Activated naive CD4-positive, alpha-beta T cell treated with anti-CD3 and anti-CD28 coated beads for 36 hours (primary cell): Measurements from ENCODE around the gene ABHD5. TPM values are rescaled to one million over a fixed set of nuclear protein-coding genes. Genes with fewer than 3 reads are reported as not detected.

Experiments
- CTCF ChIA-PET: fragments of 350-600 bp; sonication (Branson Sonifier 250); formaldehyde crosslinking; loops from one replicate; lab custom pipeline; 2021; ENCODE audit warnings: antibody characterized with exemption; lab: Charles Lee
- DNase-seq: peaks from one replicate; pipeline ENCODE4 v3.0.0-alpha.2; 2020
- H3K27ac Mint-ChIP-seq: one replicate; pipeline ENCODE4 v1.8.0; 2021; ENCODE audit warnings: mild to moderate bottlenecking, mixed read lengths
- H3K27me3 Mint-ChIP-seq: one replicate; pipeline ENCODE4 v1.8.0; 2021; ENCODE audit warnings: low read depth, mixed read lengths
- H3K36me3 Mint-ChIP-seq: one replicate; pipeline ENCODE4 v1.8.0; 2021; ENCODE audit warnings: low read depth, mixed read lengths
- H3K4me1 Mint-ChIP-seq: one replicate; pipeline ENCODE4 v1.8.0; 2021; ENCODE audit warnings: low read depth, mixed read lengths
- H3K4me3 Mint-ChIP-seq: one replicate; pipeline ENCODE4 v1.8.0; 2021; ENCODE audit warnings: mild to moderate bottlenecking, moderate library complexity, mixed read lengths
- H3K9me3 Mint-ChIP-seq: one replicate; pipeline ENCODE4 v1.8.0; 2021; ENCODE audit warnings: mixed read lengths
- intact Hi-C: fragments of 100-400 bp; cut with micrococcal nuclease; formaldehyde crosslinking; loops from one replicate; pipeline ENCODE4 v1.15.1; 2023
- total RNA-seq, 2 experiments: library from RNA; stranded (reverse); gene quantifications; one replicate each; pipeline ENCODE4 v1.2.3, GENCODE V29; 2021

Gene ABHD5
- total RNA-seq, 2 experiments from 2014 or later, result 9.4 to 11.0 TPM

DNA sequence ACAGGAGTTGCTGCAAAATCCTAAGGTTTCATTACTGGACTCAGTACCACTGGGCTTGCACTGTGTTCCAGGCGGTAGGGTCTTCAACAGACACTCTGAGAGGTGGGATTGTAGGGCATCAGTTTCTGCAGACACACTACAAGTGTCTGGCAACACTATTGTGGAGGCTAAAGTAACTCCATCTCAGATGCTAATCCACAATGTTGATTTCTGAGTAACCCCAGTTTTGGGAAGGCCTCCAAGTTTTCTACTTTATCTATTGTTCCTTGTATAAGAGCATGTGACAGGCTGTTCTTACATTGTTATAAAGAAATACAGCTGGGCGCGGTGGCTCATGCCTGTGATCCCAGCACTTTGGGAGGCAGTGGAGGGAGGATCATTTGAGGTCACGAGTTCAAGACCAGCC is 2.5 kb upstream of the ABHD5 start:
- Mint-ChIP-seq H3K27ac (no peak overlapping the region), H3K36me3 (no peaks in the 10 kb centered on the region), H3K9me3 (no peaks in the 10 kb centered on the region), H3K4me3 (no peak overlapping the region), H3K27me3 (no peaks in the 10 kb centered on the region), H3K4me1 (peaks cover 21% of the 10 kb centered on the region)
- CTCF ChIA-PET, result no interaction called here
- no peak for DNase-seq
- intact Hi-C loops, result no loop called here

DNA sequence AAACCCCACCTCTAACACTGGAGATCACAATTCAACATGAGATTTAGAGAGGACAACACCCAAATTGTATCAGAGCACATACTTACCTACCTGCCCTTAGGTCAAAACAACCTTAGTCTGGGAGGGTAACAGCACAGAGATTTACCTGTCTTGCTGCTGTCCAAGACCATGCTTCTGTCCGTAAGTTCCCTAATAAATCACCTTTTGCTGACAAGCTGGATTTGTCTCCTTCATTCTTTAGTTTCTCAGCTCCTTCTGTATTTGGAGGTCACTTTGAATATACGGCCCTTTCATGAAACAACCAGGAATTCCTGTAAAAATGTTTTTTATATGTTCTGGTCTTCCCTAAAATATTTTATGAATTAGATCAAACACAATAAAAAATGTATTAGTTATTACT is 1.6 kb upstream of the ABHD5 start:
- Mint-ChIP-seq H3K27ac (no peak overlapping the region), H3K9me3 (no peaks in the 10 kb centered on the region), H3K4me1 (peaks cover 28% of the 10 kb centered on the region), H3K4me3 (no peak overlapping the region), H3K36me3 (no peaks in the 10 kb centered on the region), H3K27me3 (no peaks in the 10 kb centered on the region)
- DNase-seq, result no peak
- CTCF ChIA-PET, result interaction anchor here (0.7 kb wide), 1 partner anchor 136 kb away, joined by 3 read pairs; no protein-coding TSS in a partner anchor
- intact Hi-C loops, result no loop called here

GRCh38 chr3:43689766-43690399 is 855 bp upstream of the ABHD5 start:
- DNase-seq, result no peak
- intact Hi-C loops, result loop anchor here (1.0 to 5.0 kb wide), 7 partner anchors 65 to 649 kb away; partner anchors contain the start of genes ANO10, SNRK and TCAIM
- Mint-ChIP-seq H3K27ac (peak overlapping the region; percentile 72), H3K9me3 (no peaks in the 10 kb centered on the region), H3K36me3 (no peaks in the 10 kb centered on the region), H3K4me1 (peaks cover 31% of the 10 kb centered on the region), H3K4me3 (peak overlapping the region; percentile 83), H3K27me3 (no peaks in the 10 kb centered on the region)
- CTCF ChIA-PET, result no interaction called here

- peak; percentile 43 for DNase-seq
- H3K27me3 Mint-ChIP-seq, result no peaks in the 10 kb centered on the region
- H3K36me3 Mint-ChIP-seq, result no peaks in the 10 kb centered on the region
- CTCF ChIA-PET, result no interaction called here
- intact Hi-C loops, result loop anchor here (1.0 to 5.0 kb wide), 5 partner anchors 8 to 647 kb away; partner anchors contain the start of genes SNRK and TCAIM
- H3K9me3 Mint-ChIP-seq, result no peaks in the 10 kb centered on the region
- H3K4me1 Mint-ChIP-seq, result peaks cover 31% of the 10 kb centered on the region
- peak overlapping the region; percentile 83 for H3K4me3 Mint-ChIP-seq
- peak overlapping the region; percentile 66 for H3K27ac Mint-ChIP-seq
Measured at GRCh38 chr3:43691120-43691995, 620 bp downstream of the ABHD5 start.

- no peak overlapping the region for H3K27ac Mint-ChIP-seq
- intact Hi-C loops, result loop anchor here (5.0 kb wide), 2 partner anchors 405 to 530 kb away; partner anchors contain the start of gene SNRK
- no peaks in the 10 kb centered on the region for H3K27me3 Mint-ChIP-seq
- H3K9me3 Mint-ChIP-seq, result no peaks in the 10 kb centered on the region
- H3K4me3 Mint-ChIP-seq, result peak overlapping the region; percentile 82
- H3K36me3 Mint-ChIP-seq, result peaks cover 1% of the 10 kb centered on the region
- H3K4me1 Mint-ChIP-seq, result peaks cover 31% of the 10 kb centered on the region
- no peak for DNase-seq
- CTCF ChIA-PET, result no interaction called here
Measured at GRCh38 chr3:43692085-43692855, 1.5 kb downstream of the ABHD5 start.

GRCh38 chr3:43692971-43693370 is 2.2 kb downstream of the ABHD5 start:
- no peak for DNase-seq
- no peak overlapping the region for H3K27ac Mint-ChIP-seq
- intact Hi-C loops, result loop anchor here (5.0 kb wide), 2 partner anchors 406 to 531 kb away; partner anchors contain the start of gene SNRK

GRCh38 chr3:43693594-43693993 is 2.9 kb downstream of the ABHD5 start:
- Mint-ChIP-seq H3K27me3 (no peaks in the 10 kb centered on the region), H3K36me3 (peaks cover 1% of the 10 kb centered on the region), H3K4me3 (no peak overlapping the region), H3K27ac (peak overlapping the region; percentile 16), H3K4me1 (peaks cover 36% of the 10 kb centered on the region), H3K9me3 (no peaks in the 10 kb centered on the region)
- DNase-seq, result no peak
- intact Hi-C loops, result loop anchor here (5.0 kb wide), 2 partner anchors 406 to 531 kb away; partner anchors contain the start of gene SNRK
- CTCF ChIA-PET, result interaction anchor here (0.6 kb wide), 1 partner anchor 392 kb away, joined by 4 read pairs; no protein-coding TSS in a partner anchor

More at GRCh38 chr3:43692971-43693370, 2.2 kb downstream of the ABHD5 start:
- Mint-ChIP-seq H3K9me3 (no peaks in the 10 kb centered on the region), H3K4me1 (peaks cover 31% of the 10 kb centered on the region), H3K4me3 (no peak overlapping the region), H3K27me3 (no peaks in the 10 kb centered on the region), H3K36me3 (peaks cover 1% of the 10 kb centered on the region)
- CTCF ChIA-PET, result no interaction called here

DNA sequence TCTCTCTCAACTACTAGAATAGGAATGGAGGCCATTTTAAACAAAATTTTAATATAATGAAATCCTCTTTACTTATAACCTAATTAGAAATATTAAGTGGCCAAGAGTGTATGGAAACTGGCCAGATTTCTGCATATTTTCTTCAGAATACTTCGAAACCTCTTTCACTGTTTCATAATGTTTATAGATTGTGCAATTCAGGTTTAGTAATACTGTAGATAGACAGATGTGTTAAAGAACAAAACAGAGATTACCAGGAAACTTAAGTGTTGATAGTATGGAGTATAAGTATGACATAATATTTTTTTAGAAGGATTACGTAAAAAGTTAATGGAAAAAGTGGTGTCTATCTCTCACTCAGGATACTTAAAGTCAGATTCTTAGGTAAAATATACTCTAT is 4.7 kb downstream of the ABHD5 start:
- intact Hi-C loops, result loop anchor here (5.0 kb wide), 1 partner anchor 1093 kb away; the partner anchor contains the start of gene NKTR
- CTCF ChIA-PET, result interaction anchor here (0.7 kb wide), 1 partner anchor 234 kb away, joined by 3 read pairs; no protein-coding TSS in a partner anchor
- no peak overlapping the region for H3K4me3 Mint-ChIP-seq
- DNase-seq, result no peak
- H3K27ac Mint-ChIP-seq, result no peak overlapping the region
- no peaks in the 10 kb centered on the region for H3K9me3 Mint-ChIP-seq
- peaks cover 41% of the 10 kb centered on the region for H3K4me1 Mint-ChIP-seq
- H3K27me3 Mint-ChIP-seq, result no peaks in the 10 kb centered on the region
- peaks cover 1% of the 10 kb centered on the region for H3K36me3 Mint-ChIP-seq

GRCh38 chr3:43695863-43696262 is 5.1 kb downstream of the ABHD5 start:
- no peak overlapping the region for H3K4me3 Mint-ChIP-seq
- H3K36me3 Mint-ChIP-seq, result peaks cover 1% of the 10 kb centered on the region
- H3K4me1 Mint-ChIP-seq, result peaks cover 39% of the 10 kb centered on the region
- DNase-seq, result no peak
- no peak overlapping the region for H3K27ac Mint-ChIP-seq
- no peaks in the 10 kb centered on the region for H3K9me3 Mint-ChIP-seq
- CTCF ChIA-PET, result interaction anchor here (0.7 kb wide), 1 partner anchor 235 kb away, joined by 3 read pairs; no protein-coding TSS in a partner anchor
- intact Hi-C loops, result loop anchor here (5.0 kb wide), 1 partner anchor 1094 kb away; the partner anchor contains the start of gene NKTR
- H3K27me3 Mint-ChIP-seq, result no peaks in the 10 kb centered on the region

GRCh38 chr3:43696441-43696840 is 5.7 kb downstream of the ABHD5 start:
- peaks cover 1% of the 10 kb centered on the region for H3K36me3 Mint-ChIP-seq
- H3K27me3 Mint-ChIP-seq, result no peaks in the 10 kb centered on the region
- H3K4me1 Mint-ChIP-seq, result peaks cover 39% of the 10 kb centered on the region
- no peak overlapping the region for H3K27ac Mint-ChIP-seq
- intact Hi-C loops, result loop anchor here (5.0 kb wide), 1 partner anchor 1094 kb away; the partner anchor contains the start of gene NKTR
- CTCF ChIA-PET, result no interaction called here
- no peak for DNase-seq
- no peak overlapping the region for H3K4me3 Mint-ChIP-seq
- no peaks in the 10 kb centered on the region for H3K9me3 Mint-ChIP-seq

DNA sequence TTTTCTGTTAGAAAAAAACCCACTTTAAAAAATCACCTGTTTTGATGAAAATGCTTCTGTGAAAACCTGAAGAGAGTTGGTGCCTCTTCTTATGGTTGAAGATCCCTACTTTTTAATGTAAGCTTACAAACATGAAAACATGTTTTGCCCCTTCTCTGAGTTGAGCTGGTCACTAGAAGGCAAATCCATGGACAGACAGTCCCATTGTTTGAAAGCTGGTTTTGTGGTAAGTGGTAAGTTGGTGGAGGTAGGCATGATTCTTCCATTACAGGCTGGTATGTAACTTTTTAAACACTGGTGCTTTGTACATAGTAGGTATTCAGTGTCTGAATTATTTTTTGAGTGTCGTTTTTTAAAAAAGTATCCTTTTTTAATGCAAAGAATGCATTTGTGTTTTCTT is 6.1 kb downstream of the ABHD5 start:
- peaks cover 36% of the 10 kb centered on the region for H3K4me1 Mint-ChIP-seq
- no peaks in the 10 kb centered on the region for H3K27me3 Mint-ChIP-seq
- H3K36me3 Mint-ChIP-seq, result peaks cover 1% of the 10 kb centered on the region
- H3K27ac Mint-ChIP-seq, result no peak overlapping the region
- no peaks in the 10 kb centered on the region for H3K9me3 Mint-ChIP-seq
- intact Hi-C loops, result loop anchor here (5.0 kb wide), 1 partner anchor 1095 kb away; the partner anchor contains the start of gene NKTR
- CTCF ChIA-PET, result no interaction called here
- DNase-seq, result no peak
- H3K4me3 Mint-ChIP-seq, result no peak overlapping the region
